NCI-H345 treated with DMSO at 0.1 percent for 48 hours (cell line): ENCODE measurements around the gene EOMES.

ENCODE experiments used
- DNase-seq: peaks from one replicate; lab custom pipeline; 2025; ENCODE audit not compliant: unreplicated experiment; lab: John Stamatoyannopoulos, UW

Gene EOMES

DNA sequence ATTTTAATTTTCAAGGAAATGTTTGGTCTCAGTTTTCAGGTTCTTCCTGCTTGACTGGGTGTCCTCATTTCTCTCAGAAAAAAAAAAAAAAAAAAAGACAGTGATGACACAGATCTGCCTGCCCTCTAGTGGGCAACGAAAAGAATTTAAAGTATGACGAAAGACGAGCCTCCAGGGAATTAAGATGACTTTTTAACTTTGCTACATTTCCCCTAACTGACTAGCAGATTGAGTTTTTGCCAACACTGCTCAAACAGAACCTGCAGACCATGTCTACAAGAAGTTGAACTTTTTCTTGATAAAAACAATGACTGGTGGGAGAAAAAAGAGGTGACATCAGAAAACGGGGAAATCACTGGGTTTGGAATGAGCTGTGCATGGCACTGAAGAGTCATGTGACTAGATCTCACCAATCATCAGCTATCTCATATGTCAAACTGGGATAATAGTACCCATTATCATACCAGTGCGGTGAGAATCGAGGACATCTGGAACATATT lies 40.8 kb downstream of the EOMES start:
- DNase-seq: peak; percentile 39

DNA sequence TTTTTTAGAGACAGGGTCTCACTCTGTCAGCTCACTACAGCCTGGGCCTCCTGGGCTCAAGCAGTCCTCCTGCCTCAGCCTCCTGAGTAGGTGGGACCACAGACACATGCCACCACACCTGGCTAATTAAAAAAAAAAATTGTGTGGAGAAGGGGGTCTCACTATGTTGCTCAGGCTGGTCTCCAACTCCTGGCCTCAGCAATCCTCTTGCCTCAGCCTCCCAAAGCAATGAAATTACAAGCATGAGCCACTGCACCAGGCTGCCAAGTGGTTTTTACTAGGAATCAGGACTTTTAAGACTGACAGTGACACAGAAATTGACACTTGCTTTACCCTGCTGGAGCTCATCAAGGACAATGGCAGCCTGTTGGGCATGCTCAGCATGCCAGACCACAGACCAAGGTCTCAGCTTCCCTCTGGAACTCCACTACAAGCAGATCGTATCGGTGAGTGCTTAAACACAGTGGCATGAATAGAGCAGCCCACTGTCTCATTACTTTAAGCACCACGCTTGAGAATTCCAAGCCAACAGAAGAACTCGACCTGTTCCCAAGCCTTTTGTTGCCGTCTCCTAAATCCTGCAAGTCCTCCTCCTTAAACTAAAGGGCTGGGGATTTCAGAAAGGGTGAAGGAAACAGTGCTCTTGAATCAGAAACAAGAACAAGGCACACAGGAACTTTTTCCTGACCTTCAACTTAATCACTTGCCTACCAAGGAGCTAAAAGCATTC lies 41.4 kb downstream of the EOMES start:
- no peak for DNase-seq

DNA sequence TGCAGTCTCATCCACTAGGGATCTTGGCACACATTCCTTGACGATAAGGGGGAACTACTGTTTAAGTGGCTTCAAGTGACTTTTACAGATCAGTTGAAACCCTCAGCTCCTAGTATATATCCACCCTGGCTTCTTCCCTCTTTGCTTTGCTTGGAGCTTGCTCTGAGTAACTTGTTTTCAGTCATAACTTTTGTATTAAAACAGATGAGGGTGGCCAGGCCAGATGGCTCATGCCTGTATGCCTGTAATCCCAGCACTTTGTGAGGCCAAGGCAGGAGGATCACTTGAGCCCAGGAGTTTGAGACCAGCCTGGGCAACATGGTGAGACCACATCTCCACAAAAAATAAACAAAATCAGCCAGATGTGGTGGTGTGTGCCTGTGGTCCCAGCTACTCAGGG lies 42.4 kb downstream of the EOMES start:
- DNase-seq: no peak

DNA sequence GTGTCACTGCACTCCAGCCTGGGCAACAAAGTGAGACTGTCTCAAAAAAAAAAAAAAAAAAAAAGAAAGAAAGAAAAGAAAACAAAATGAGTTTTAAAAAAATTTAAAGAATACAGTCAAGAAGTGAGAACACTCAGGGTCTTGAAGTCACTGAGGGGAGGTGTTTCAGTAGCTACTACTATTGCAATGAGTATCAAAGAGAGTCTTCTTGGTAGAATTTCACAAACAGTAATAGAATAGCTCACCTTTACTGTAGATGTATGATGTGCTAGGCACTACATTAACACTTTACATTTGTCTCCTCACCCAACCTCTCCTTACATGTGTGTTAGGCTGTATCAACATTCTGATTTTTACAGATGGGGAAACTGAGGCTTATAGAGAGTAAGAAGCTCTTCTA lies 43.9 kb downstream of the EOMES start:
- no peak for DNase-seq

DNA sequence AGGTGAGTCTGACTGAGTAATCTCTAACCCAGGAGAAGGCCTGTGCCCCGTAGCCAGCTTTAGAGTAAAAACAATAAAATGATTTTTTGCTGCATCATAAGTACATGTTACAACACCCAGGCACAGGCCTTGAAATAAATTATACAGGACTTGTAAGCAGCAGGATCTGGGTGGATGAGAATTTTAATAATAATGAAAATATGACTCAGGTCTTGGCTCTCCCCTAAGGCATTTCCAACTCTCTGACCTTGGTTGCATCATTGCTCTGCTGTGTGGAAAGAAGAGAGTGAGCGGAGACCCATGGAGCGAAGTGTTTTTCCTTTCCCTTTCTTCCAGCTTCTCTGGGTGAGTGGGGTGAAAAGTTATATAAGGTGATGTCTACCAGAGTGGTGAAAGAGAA lies 44.6 kb downstream of the EOMES start:
- DNase-seq: no peak

DNA sequence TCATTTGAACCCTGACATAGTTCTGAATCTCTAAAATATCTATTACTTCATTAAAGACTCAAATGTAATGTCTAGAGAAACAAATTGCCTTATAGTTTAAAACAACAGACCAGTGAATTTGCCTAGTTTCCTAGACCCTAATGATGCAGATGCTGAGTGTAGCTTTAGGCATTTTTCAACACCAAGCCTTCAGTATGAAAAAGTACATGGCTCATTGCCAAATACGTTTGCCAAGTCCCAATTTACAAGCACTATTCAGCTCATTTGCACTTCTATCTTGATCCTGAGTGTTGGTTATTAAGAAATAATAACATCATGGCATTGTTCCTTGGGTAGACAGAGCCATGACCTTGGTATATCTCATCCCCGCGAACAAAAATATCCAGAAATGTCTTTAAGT lies 46.8 kb downstream of the EOMES start:
- peak; percentile 22 for DNase-seq

DNA sequence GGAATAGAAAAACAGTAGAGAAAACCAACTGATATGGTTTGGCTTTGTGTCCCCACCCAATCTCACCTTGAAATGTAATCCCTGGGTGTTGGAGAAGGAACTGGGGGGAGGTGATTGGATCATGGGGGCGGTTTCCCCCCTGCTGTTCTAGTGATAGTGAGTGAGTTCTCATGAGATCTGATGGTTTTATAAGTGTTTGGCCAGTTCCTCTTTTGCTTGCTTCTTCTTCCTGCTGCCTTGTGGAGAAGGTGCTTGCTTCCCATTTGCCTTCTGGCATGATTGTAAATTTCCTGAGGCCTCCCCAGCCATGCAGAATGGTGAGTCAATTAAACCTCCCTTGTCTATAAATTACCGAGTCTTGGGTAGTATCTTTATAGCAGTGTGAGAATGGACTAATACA lies 48.4 kb downstream of the EOMES start:
- no peak for DNase-seq

DNA sequence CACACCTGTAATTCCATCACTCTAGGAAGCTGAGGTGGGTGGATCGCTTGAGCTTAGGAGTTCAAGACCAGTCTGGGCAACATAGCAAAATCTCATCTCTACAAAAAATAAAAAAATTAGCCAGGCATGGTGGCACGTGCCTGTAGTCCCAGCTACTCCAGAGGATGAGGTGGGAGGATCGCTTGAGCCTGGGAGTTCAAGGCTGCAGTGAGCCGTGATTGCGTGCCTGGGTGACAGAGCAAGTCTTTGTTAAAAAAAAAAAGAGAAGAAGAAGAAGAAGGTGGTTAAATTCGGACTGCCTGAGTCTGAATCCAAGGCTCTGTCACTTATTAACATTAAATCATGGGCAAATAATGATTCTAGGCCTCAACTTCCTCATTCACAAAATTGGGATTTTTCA lies 51.0 kb downstream of the EOMES start:
- no peak for DNase-seq

DNA sequence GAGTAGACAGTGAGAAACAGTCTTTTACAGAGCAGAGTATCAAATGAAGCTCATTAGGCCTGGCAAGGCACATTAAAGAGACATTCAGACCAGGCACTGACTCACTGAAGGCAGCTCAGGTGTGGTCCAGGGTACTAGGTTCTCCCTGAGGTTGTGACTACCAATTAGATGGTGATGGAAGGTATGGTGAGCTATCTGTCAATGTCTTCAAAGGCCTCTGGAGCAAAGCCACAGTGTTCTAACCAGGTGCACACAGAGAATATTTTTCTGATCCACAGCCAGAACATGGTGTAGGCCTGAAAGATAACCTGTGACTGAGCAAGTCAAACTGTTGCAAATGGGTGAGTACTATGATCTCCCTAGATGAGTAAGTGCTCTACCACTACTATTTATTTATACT lies 51.5 kb downstream of the EOMES start:
- DNase-seq: no peak

DNA sequence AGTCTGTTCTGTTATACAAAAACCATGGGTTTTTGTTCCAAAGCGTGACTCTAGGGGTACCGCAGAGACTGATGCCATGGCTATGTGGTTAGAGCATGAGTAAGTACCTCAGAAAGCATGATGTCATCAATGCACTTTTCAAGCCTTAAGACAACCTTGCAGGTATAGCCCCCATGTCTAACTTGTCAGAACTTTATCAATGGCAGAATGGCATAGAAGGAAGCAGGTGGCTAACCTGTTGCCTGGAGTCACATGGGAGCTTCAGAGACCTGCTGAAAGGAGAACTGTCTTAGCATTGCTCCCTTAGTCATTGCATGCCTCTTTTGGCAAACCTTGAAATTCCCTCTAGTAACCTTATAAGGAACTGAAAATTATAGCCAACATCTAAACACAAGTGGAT lies 52.5 kb downstream of the EOMES start:
- DNase-seq: no peak

DNA sequence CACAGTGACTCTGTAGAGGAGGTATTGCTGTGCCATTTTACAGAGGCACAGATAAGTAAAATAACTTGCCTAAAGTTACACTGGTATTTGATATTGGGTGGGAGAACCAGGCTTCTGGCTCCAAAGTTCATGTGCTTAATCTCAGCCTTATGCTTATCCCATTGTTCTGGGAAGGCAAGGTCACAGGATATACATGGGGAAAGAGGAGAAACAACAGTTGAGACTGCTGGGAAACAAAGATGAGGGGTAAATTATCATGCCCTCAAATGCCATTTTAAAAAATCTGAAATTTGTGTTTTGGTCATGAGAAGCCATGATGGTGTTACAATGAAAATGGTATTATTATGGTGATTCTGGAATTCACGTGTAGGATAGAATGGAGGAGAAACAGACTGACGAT lies 54.4 kb downstream of the EOMES start:
- no peak for DNase-seq

DNA sequence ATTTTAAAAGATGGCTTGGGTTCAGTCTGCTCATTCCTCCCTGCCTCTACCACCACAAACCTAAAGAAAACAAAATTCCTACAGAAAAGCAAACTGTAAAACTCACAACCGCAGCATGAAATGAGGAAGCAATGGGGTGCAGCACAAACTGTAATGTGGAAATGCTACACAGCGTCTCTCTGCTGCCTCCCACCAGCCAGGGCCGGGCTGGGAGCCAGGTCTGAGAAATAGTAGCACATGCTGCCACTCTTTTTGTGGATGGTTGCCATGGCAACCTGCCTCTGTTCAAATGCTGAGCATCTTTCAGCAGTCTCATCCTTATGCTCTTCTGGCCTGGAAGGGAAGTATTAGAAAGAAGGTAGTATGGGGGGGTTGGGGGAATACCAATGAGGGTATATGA lies 55.4 kb downstream of the EOMES start:
- DNase-seq: no peak

DNA sequence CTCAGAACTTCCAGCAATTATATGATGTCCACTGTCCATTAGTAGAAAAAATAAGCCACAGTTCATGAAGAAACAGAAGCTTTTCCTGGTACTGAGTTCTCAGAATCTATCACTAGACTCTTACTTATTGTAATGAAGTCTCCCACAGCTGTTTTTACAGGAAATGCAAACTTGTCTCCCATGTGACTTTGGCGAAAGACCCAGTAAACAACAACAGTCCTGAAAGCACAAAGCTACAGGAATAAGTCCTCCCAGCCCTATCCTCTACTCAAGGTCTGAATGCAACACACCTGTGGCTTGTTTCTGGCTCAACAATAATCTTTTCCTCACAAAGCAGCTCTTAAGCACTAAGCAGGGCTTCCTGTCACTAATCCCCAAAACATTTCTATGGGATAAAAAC lies 55.9 kb downstream of the EOMES start:
- no peak for DNase-seq
